NCI-H2227 treated with DMSO at 0.1 percent for 48 hours (cell line): ENCODE measurements around the gene ASPHD1.
"Not testable (repeated sequence)": the region's sequence is repeated elsewhere in the genome, so short reads cannot be mapped to it uniquely, and the experiment has no call there.

Experiments used
- DNase-seq: peaks from one replicate; lab custom pipeline; 2025; lab: John Stamatoyannopoulos, UW

Gene ASPHD1

DNA sequence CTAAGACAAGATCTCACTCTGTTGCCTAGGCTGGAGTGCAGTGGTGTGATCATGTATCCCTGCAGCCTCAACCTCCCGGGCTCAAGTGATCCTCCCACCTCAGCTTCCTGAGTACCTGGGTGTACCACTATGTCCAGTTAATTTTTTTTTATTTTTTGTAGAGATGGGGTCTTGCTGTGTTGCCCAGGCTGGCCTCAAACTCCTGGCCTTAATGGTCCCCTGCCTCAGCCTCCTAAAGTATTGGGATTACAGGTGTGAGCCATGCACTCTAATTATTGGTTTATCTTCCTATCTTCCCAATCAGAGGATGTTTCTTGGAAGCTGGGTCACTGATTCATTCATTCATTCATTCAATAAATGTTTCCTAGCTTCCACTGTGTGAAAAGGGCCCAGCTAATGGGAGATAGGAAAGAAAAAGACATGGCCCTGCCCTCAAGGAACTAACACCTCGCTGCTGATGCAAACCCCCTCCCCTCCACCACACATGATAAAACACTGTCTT is 8.5 kb downstream of the ASPHD1 start:
- no peak for DNase-seq

DNA sequence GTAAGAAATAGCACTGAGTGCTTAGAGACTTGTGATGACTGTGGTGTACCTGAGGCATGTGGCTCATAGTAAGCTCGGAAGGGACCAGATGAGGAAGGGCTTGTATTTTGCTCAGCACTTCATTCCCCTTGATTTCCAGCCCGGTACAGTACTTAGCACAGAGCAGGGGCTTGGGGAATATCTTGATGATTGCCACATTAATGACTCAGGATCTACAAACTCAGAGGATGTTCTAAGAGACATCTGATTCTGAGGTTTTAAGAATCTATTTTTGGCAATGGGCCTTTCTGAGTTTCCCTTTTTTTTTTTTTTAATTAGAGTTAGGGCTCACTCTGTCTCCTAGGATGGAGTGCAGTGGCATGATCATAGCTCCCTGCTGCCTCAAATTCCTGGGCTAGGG is 9.1 kb downstream of the ASPHD1 start:
- DNase-seq = no peak

DNA sequence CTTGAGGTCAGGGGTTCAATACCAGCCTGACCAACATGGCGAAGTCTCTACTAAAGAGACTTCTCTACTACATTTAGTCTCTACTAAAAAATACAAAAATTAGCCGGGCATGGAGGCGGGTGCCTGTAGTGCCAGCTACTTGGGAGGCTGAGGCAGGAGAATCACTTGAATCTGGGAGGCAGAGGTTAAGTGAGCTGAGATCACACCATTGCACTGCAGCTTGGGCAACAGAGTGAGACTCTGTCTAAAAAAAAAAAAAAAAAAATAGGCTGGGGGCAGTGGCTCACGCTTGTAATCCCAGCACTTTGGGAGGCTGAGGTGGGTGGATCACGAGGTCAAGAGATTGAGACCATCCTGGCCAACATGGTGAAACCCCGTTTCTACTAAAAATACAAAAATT is 9.6 kb downstream of the ASPHD1 start:
- DNase-seq = not testable (repeated sequence)

DNA sequence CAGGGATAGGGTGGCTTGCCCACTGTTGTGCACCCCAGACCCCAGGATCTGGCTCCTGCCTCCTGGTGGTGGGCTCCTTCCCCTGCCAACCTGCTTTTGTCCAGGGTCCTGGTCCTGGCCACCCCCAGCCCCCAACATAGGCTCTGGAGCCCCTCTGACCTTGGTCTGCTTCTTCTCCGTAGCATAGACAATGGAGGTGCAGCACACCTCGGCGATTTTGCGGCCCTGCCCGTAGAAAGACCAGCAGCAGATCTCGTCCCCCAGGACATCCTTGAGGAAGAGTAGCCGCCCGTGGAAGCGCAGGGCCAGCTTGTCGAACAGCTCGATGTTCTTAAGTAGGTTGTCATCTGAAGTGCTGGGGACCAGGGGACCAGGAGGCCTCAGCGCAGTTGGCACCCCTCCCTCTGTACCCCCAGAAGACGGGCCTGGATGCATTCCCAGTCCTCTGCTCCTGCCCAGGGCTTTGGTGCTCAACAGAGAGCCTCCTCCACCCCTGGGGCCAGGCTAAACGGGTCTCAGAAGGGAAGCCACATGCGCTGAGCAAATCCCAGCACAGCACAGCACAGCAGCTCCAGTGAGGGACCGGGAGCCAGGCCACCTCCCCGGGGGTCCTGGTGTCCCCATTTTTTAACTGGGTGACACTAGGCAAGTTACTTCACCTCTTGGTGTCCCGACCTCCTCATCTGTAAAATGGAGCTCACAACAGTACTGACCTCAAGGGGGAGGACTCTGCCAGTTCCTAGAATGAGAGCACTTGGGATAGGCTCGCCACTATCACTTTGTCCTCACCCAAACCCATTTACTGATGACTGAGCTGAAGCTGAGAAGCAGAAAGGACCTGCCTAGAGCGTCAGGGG is 10.8 kb downstream of the ASPHD1 start:
- DNase-seq = no peak

DNA sequence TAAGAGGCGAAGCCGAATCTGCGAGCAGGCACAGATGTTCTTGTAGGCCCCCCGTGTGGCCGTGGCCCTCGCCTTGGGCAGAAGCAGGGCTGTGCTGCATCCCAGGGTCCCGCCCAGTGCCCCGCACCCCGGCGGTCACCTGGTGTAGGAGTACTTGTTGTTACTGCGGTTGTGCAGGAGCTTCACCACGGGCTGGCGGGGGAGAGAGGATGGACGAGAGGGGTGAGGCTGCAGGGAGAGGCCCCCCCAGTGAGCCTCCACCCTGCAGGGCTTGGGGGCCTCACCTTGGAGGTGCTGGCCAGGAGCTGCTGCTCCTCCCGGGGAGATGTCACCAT is 11.4 kb downstream of the ASPHD1 start:
- DNase-seq = no peak

DNA sequence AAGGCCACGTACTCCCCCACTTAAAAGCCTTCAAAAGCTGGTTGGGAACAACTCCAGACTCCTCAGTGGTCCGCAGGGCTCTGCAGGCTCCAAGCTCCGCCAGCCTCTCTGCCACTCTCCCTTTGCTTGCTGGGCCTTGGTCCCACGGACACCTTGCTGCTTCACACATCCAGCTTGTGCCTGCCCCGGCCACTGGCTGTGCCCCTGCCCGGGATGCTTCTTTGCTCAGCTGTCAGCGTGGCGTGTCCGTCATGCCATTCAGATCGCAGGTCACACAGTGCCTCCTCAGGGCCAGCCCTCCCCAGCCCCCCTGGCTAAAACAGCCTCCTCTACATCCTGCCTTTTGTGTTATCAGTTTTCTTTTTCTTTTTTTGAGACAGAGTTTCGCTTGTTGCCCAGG is 11.8 kb downstream of the ASPHD1 start:
- DNase-seq = no peak

DNA sequence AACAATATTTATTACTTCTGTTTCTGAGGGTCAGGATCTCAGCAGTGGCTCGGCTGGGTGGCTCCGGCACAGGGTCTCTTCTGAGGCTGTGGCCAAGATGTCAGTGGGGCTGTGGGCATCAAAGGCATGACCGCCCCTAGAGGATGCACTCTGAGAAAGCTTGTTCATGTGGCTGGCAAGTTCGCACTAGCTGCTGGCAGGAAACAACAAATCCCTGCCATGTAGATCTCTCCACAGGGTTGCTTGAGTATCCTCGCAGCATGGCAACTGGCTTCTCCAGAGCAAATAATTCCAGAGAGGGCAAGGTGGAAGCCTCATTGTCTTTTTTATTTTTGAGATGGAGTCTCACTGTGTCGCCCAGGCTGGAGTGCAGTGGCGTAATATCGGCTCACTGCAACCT is 13.2 kb downstream of the ASPHD1 start:
- no peak for DNase-seq

DNA sequence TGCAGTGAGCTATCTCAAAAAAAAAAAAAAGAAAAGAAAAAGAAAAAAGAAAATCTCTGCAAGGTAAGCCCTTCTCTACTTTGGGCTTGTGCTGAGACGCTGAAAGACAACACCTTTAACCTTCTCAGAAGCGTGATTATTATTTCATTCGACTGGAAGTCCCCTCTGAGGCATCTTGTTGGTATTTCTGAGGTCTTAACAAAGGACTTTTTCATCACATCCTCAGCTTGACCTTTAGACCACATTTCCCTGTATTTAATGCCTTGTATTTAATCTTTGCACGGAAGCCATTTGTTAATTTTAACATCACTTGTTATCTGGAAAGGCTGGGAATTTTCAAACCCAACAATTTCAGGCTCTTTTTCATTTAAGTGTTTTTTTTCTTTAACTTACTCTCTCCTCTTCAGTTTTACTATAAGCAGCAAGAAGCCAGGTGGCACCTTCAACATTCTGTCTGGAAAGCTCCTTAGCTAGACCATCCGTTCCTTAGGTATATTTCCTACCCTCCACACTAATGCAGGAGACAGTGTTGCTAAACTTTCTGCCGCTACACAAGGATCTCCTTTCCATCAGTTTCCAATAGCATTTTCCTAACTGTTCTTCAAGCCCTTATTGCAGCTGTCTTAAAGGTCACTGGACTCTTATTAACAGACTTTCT is 15.4 kb downstream of the ASPHD1 start:
- no peak for DNase-seq

DNA sequence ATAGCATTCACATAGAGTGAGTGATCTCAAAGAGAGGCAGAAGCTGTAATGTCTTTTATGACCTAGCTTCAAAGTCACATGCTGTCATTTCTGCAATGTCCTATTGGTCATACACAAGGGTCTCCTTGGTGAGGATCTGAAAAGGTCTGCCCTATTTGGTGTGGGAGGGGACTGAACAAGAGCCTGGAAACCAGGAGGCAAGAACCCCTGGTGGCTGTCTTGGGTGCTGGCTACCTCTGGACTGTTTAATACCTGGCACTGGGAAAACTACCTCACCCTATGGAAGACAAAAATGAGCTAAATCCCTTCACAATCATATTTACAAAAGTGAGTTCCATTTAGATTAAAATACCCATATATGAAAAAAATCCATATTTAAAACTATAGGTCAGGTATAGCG is 16.7 kb downstream of the ASPHD1 start:
- no peak for DNase-seq

DNA sequence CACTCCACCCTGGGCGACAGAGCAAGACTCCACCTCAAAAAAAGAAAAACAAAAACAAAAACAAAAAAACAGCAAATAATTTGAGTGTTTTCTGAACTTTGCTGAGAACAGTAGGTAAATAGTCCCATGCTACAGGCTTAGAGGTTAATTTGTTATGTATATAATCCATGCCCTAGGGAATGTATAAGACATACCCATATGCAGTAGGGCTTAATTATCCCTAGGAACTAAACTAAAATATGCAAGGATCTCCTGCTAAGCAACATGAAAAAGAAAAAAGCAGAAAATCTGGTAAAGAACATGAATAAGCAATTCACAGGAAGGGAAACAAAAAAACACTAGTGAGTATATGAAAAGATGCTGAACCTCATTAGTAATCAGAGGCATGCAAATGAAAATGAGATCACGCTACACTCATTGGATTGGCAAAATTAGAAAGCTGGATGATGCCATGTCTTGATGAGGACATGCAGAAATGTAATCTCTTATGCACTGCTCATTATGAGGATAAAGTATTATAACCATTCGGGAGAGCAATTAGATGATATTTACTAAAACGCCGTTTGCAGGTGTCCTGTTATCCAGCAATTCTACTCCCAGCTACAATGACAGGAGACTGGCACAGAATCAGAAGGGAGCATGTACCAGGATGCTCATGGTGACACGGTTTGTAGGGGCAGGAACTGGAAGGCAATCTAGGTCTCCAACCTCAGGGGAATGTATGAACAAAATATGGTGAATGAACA is 20.2 kb downstream of the ASPHD1 start:
- DNase-seq = no peak

DNA sequence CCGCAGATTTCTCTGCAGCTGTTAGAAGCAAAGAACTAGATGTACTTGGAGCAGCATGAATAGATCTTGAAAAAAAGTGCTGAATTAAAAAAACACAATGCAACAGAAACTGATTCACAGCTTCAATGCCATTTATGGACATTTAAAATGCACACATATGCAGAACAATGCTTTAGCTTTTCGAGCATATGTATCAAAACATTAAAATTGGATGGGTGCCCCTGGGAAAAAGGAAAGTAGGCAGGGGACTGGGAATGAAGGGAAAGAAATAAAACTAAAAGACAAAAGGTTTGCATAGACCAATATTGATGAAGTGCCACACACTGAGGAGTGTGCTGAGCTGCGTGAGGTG is 20.7 kb downstream of the ASPHD1 start:
- DNase-seq = no peak

DNA sequence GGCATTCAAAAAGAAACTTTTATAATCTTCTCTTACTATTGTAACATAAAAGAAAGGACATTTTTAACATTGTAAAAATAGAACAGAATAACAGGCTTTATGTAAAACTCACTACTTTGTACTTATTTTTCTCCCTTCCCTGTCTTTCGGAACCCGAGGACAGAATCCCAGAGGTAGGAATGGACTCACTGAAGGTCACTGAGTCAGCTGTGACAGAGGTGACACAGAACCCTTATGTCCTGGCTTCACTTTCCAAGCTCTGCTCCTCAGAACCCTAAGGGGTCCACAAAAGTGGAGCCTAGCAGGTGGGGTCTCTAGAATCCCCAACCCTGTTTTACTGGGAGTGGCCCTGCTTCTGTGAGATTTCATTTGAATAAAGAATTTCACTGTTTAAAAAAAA is 22.0 kb downstream of the ASPHD1 start:
- DNase-seq = no peak

DNA sequence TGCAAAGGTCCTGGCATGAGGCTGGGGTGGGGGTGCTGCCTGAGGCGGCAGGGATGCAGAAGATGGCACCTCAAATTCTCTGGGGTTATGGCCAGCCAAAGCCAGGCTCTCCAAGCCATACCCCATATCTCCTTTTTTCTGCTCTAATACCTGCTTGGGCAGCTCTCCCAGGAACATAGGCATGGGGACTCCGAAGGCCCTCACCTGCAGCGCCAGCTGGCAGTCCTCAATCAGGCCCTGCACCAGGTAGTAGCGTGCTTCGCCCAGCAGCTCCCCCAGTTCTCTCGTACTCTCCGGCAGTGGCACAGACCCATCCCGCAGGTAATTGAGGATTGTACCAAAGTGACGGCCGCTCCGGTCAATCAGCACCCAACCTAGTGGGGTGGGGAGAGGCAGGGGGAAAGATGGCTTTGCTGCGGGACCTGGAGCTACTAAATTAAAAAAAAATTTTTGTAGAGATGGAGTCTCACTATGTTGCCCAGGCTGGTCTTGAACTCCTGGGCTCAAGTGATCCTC is 22.8 kb downstream of the ASPHD1 start:
- no peak for DNase-seq

DNA sequence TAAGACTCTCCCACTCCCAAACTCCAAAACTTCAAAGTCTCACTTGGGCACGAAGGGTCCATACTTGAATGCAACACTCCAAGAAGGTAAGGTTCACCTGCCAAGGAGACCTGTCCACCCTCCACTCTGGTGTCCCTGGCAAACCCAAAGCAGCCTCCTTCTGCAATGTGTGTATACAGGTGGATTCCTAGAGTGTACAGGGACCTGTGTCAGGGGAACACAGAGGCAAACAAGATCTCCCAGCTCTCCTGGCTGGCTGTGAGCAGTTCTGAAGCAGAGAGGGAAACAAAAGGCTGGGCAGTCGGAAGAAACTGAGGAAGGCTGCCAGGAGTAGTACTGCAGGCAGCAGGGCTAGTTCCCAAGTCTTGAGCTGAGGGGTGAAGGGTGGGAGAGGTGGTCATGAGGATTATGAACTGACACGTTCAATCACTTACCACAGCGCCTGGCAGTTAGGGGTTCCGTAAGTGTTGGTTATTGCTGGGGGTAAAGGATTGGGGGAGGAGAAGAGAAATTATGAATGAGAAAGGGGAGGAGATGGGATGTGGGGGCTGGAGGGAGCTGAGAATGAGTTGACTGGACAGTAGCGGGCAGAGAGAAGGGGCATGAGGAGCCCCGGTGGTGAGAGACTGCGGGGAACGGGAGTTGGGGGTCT is 24.9 kb downstream of the ASPHD1 start:
- no peak for DNase-seq

DNA sequence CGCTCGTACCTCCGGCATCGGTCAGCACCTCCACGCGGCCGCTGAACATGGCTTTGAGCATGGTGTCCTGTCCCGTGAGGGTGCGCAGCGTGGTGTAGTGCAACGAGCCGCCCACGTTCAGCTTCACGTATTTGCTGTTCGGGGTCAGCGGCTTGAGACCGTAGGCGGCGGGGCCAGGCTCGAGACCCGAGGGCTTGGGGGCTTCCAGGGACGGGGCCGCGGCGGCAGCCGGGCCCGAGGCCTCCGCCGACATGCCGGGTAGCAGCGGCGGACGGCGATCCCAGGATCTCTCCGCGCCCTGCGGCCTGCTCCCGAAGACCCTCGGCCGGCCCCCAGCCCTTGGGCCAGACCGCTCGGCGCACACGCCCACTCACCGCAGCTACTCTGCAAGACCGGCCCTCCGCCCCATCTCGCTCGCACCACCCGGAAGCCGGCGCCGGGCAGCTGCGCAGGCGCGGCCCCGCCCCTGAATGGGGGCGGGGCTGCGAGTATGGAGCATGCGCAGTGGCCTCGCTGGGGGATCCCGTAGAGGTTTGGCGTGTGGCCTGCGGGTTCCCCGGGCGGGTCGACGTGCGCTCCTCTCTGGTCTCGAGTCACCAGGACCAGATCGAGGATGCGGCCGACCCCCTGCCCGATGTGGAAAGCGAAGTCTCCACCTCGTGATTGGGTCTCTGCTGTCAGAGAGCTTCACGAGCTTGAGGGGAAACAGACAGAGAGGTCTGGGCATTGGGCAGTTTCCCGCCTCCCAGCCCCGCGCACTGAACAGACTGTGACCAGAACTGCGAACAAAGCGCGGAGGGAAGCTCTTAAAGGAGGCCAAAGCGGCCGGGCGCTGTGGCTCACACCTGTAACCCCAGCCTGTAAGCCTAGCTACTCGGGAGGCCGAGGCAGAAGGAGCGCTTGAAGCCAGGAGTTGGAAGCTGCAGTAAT is 25.8 kb downstream of the ASPHD1 start, which contains the start of gene KCTD13:
Gene KCTD13 (minus strand): TSS at position 446 of the 930 bp plus-strand sequence. CDS start 193 bp downstream, at position 253.
- DNase-seq = peak; percentile 79

DNA sequence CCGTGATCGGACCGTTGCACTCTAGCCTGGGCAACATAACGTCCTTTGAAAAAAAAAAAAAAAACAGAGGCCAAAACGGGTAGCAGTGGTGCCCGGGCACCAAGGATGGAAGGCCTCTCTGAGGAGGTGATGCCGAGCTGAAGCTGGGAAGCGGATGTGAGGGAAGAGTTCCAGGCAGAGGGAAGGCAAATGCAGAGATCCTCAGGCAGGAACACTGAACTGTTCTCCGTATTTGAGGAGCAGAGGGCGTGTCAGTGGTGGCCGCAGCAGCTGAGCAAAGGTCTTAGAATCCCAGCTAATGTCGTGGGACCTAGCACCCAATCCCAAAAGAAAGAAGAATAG is 26.4 kb downstream of the ASPHD1 start:
- DNase-seq = peak; percentile 53

DNA sequence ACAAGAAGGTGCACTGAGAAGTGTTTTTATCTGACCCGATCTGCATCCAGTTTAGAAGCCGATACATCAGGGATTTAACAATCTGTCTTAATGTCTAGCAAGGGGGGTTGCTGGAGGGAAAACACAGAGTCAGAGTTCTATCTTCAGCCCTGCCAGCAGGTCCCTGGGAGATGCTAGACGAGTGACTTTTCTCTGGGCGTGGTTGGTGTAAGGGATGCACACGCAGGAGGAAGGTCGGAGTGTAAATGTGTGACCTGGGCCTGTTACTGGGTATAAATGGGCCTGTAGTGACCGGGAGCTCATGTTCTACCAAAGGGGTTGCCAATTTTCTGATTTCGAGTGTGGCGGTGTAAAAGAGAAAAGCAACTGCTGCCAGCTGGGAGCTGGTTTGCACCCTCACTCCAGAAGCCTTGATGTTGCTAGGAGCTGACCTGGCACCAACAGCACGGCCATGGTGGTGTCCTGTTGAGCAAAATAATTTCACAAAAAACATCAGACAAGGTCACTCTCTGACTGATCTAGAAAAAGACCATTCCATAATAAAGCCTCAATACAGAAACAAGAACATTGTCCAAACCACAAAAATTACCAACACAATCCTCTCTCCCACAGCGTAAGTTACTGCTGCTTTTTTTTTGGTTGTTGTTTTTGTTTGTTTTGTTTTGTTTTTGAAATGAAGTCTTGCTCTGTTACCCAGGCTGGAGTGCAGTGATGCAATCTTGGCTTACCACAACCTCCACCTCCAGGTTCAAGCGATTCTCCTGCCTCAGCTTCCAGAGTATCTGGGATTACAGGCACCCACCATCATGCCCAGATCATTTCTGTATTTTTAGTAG is 27.0 kb downstream of the ASPHD1 start:
- no peak for DNase-seq

DNA sequence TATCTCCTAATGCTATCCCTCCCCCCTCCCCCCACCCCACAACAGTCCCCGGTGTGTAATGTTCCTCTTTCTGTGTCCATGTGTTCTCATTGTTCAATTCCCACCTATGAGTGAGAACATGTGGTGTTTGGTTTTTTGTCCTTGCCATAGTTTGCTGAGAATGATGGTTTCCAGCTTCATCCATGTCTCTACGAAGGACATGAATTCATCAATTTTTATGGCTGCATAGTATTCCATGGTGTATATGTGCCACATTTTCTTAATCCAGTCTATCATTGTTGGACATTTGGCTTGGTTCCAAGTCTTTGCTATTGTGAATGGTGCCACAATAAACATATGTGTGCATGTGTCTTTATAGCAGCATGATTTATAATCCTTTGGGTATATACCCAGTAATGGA is 31.5 kb downstream of the ASPHD1 start:
- not testable (repeated sequence) for DNase-seq

DNA sequence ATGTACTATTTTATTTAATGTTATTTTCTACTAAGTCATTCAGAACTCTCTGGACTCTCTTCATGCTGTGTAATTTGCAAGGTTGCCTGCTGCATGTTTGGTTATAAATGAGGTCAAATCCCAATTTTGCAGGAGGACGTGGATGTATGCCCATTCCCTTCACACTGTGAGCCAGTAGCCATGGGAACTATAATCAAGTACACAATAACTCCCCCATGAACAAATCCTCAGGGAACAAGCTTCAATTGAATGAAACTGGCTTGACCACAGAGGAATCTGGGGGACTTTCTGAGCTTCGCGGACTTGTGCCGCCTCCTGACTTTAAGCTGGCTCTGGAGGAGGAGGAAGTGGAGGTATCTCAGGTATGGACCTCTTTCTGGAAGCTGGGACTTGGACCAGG is 40.4 kb downstream of the ASPHD1 start:
- DNase-seq = no peak
